Activated CD8-positive, alpha-beta T cell treated with anti-CD3 and anti-CD28 coated beads, Interleukin-2, amount 10 ng/mL, durations not matched to agents 7 days and 5 days (primary cell): Measurements from ENCODE around the gene ZSWIM6. TPM values are rescaled to one million over a fixed set of nuclear protein-coding genes. Genes with fewer than 3 reads are reported as not detected.

ENCODE experiments used
- ATAC-seq: fragments of 150-1000 bp; cut with Tn5 transposase; one replicate; pipeline ENCODE4 v1.10.0; 2021; ENCODE audit warnings: moderate library complexity
- CTCF ChIA-PET: fragments of 350-600 bp; sonication (Branson Sonifier 250); formaldehyde crosslinking; loops from one replicate; lab custom pipeline; 2021; ENCODE audit warnings: antibody characterized with exemption; lab: Charles Lee
- POLR2A ChIA-PET: fragments of 350-600 bp; sonication (Branson Sonifier 250); formaldehyde crosslinking; loops from one replicate; lab custom pipeline; 2021; ENCODE audit warnings: antibody characterized with exemption; lab: Charles Lee
- DNase-seq: peaks from one replicate; pipeline ENCODE4 v3.0.0-alpha.2; 2020
- H3K27ac Mint-ChIP-seq: one replicate; pipeline ENCODE4 v1.8.0; 2021; ENCODE audit warnings: mild to moderate bottlenecking, mixed read lengths
- H3K27me3 Mint-ChIP-seq: one replicate; pipeline ENCODE4 v1.8.0; 2021; ENCODE audit warnings: low read depth, mixed read lengths
- H3K36me3 Mint-ChIP-seq: one replicate; pipeline ENCODE4 v1.8.0; 2021; ENCODE audit warnings: low read depth, mixed read lengths
- H3K4me1 Mint-ChIP-seq: one replicate; pipeline ENCODE4 v1.8.0; 2021; ENCODE audit warnings: low read depth, mixed read lengths
- H3K4me3 Mint-ChIP-seq: one replicate; pipeline ENCODE4 v1.8.0; 2021; ENCODE audit warnings: mild to moderate bottlenecking, mixed read lengths
- H3K9me3 Mint-ChIP-seq: one replicate; pipeline ENCODE4 v1.8.0; 2022; ENCODE audit warnings: mixed read lengths; ENCODE audit not compliant: insufficient read depth
- total RNA-seq, 2 experiments: library from RNA; stranded (reverse); gene quantifications; one replicate each; pipeline ENCODE4 v1.2.3, GENCODE V29; 2021

Gene ZSWIM6
- total RNA-seq, 2 experiments from 2014 or later = 2.5 to 2.6 TPM

DNA sequence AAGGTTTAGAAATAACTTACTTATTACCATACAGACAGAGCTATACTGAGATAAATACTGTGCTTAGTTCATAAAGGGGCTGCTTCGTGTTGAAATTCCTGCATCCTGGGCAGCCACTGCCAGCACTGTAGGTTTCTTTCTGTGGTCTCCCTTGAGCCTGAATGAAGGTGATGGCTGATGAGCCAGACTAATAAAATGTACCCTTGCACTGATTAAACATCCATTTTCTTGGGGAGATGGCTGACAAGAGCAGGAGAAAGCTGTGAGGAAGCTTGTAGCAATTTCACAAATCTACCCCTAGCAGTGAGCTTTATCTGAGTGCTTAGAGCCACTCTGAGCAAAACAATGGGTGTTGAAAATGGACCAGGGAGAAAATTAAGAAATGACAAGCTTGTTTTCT, 23.3 kb upstream of the ZSWIM6 start:
- Mint-ChIP-seq H3K4me3 (no peak overlapping the region), H3K36me3 (no peaks in the 10 kb centered on the region), H3K27ac (no peak overlapping the region), H3K4me1 (peaks cover 13% of the 10 kb centered on the region), H3K27me3 (peaks cover 8% of the 10 kb centered on the region), H3K9me3 (no peaks in the 10 kb centered on the region)
- POLR2A ChIA-PET = interaction anchor here (0.5 kb wide), 1 partner anchor 19 kb away, joined by 3 read pairs; no protein-coding TSS in a partner anchor
- ATAC-seq (no peak), DNase-seq (no peak)
- CTCF ChIA-PET = interaction anchor here (1.0 kb wide), 1 partner anchor 18 kb away, joined by 3 read pairs; no protein-coding TSS in a partner anchor

DNA sequence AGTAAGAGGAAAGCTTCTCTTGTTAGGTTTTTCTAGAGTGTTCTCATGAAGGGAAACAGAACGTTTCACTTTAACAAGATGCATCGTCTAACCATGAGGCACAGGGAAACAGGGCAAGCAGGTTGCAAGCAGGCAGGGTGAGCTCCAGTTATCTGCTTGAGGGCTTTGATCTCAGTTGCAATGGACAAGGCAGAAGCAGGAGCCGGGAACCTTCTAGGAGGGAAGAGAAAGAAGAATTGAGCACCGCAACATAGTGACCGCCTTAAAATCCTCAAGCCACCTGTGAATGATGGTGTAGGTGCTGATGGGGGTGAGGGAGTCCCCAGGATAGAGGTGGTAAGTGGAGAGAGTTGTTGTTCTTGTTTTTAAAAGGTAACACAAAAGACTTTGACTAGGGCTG, 22.9 kb upstream of the ZSWIM6 start:
- H3K27ac Mint-ChIP-seq = no peak overlapping the region
- ATAC-seq = no peak
- CTCF ChIA-PET = interaction anchor here (1.0 kb wide), 1 partner anchor 18 kb away, joined by 3 read pairs; no protein-coding TSS in a partner anchor
- DNase-seq = no peak
- no peaks in the 10 kb centered on the region for H3K36me3 Mint-ChIP-seq
- POLR2A ChIA-PET = interaction anchor here (0.5 kb wide), 1 partner anchor 19 kb away, joined by 3 read pairs; no protein-coding TSS in a partner anchor
- H3K27me3 Mint-ChIP-seq = peaks cover 10% of the 10 kb centered on the region
- H3K4me3 Mint-ChIP-seq = no peak overlapping the region
- H3K4me1 Mint-ChIP-seq = peaks cover 14% of the 10 kb centered on the region
- H3K9me3 Mint-ChIP-seq = no peaks in the 10 kb centered on the region

DNA sequence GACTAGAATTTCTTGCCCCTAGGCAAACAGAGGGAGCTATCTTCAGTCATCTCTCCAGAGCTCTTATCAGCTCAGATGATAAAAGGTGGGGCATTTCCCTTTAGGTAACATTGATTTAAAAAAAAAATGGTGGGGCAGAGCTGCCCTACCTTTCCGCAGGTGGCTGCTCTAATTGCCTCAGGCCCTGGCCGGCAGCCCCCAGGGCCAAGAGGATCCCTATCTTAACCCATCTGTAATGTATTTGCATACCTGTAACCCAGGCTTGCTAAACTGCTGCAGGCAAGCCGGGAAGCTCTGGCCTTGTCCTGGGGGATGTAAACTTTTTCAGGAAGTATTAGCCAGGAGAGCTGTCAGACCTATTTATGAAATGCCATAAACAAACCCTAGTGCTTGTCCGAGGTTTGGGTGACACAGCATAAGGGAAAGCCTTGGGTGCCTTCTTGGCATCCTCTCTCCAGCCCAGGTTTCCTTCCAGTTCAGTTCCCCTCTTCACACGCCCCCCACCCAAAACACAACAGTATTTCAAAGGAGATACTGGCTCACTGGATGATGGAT, 20.9 kb upstream of the ZSWIM6 start:
- ATAC-seq (no peak), DNase-seq (no peak)
- no peaks in the 10 kb centered on the region for H3K9me3 Mint-ChIP-seq
- ChIA-PET POLR2A (no interaction called here), CTCF (no interaction called here)
- no peaks in the 10 kb centered on the region for H3K36me3 Mint-ChIP-seq
- H3K27me3 Mint-ChIP-seq = peaks cover 18% of the 10 kb centered on the region
- peaks cover 15% of the 10 kb centered on the region for H3K4me1 Mint-ChIP-seq
- no peak overlapping the region for H3K27ac Mint-ChIP-seq
- H3K4me3 Mint-ChIP-seq = no peak overlapping the region

DNA sequence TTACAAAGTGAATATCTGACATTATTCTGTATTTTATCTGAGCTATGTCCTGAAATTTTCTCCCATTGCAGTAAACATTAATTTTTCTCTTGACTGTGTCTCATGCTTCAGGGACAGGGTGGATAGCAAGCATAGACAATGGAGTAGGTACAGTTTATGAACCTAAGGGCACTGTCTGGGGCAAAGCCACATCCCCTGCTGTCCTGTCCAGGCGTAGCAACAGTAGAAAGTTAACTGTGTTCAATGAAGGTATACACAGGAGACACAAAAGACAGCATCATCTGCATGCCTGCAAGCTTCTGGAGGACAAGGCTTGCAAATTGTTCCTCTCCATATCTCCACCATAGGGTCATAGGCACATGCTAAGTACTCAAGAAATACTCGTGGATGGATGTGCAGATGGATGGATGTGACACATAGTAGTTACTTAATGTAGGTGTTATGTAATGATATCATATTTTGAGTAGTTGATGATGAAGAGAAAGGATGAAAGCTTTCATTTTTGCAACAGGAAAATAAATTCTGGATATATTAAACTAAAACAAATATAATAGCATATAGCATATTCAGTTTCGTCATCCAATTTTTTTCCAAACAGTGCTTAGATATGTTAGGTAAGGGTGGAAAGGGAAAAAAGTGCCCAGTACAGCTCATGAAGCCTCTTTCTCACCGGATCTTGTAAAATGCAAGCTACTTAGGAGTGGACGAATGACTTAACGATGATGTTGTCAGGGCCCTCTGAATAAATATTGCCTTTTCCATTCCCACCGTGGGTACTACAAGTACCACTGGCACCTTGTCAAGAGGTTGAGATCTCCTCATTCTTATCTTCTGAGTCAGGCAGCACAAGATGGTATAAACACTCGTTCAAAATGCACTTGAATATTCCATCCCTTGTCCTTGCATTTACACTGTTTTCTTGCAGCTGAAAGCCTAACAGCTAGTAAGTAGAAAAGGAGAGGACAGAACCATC, 19.9 kb upstream of the ZSWIM6 start:
- CTCF ChIA-PET = no interaction called here
- DNase-seq = no peak
- peaks cover 18% of the 10 kb centered on the region for H3K27me3 Mint-ChIP-seq
- POLR2A ChIA-PET = no interaction called here
- no peaks in the 10 kb centered on the region for H3K9me3 Mint-ChIP-seq
- no peak for ATAC-seq
- peaks cover 8% of the 10 kb centered on the region for H3K4me1 Mint-ChIP-seq
- H3K36me3 Mint-ChIP-seq = no peaks in the 10 kb centered on the region
- no peak overlapping the region for H3K4me3 Mint-ChIP-seq
- no peak overlapping the region for H3K27ac Mint-ChIP-seq

DNA sequence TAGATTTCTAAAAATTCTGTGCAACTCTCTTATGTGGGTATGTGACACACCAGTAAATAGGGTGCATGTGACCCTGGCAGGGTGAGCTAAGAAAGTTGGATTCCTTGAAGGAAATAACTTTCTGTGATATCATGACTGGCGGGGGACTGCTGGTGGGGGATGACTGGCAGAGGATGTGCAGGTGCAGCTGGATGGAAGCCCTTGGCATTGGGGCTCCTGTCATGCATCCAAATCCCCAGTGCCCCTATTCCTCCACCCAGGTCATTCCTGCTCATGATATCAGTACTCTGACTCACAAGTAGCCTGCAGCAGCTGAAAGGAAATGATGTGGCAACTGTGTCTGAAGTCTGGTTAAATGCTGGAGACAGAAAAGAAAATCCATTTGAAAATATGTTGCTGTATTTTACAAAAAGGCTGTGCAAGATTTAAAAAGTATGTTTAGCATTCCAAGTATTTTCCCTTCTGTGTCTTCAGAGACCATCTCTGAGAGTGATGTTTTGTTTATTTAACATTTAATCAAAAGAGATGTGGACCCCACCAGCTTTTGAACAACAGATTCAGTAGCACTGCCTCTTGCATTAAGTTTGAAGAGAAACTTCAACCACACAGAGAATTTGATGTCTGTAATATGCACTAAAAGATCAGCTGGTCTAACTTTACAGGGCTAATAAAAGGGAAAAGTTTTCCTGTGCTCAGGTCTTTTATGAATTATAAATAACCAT, 17.9 kb upstream of the ZSWIM6 start:
- Mint-ChIP-seq H3K36me3 (no peaks in the 10 kb centered on the region), H3K27me3 (peaks cover 28% of the 10 kb centered on the region), H3K27ac (no peak overlapping the region), H3K4me1 (peaks cover 4% of the 10 kb centered on the region), H3K9me3 (no peaks in the 10 kb centered on the region), H3K4me3 (no peak overlapping the region)
- ChIA-PET POLR2A (no interaction called here), CTCF (interaction anchor here (0.8 to 1.0 kb wide), 2 partner anchors 10 to 346 kb away, joined by 3 read pairs; no protein-coding TSS in a partner anchor)
- no peak for ATAC-seq
- no peak for DNase-seq

DNA sequence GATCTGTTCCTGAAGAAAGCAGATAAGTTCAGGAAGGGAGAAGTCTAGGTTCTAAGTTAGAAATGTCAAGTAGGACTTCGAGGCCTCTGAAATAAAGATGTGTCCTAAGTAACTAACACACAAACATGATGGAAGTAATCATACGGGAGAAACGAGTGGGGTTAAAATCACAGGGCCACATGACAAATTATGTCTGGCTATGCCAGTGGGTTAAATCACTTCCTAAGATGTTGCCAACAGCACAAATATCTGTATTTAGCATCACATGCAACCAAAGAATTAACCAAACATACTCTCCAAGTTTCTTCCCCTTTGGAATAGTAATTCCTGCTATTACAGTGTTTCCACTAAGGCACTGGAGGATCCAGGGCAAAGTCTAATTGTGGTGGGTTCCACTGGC, 13.7 kb upstream of the ZSWIM6 start:
- Mint-ChIP-seq H3K27ac (no peak overlapping the region), H3K4me1 (peaks cover 10% of the 10 kb centered on the region), H3K27me3 (peaks cover 28% of the 10 kb centered on the region), H3K36me3 (no peaks in the 10 kb centered on the region), H3K4me3 (no peak overlapping the region), H3K9me3 (no peaks in the 10 kb centered on the region)
- POLR2A ChIA-PET = no interaction called here
- CTCF ChIA-PET = interaction anchor here (1.4 kb wide), 1 partner anchor 13 kb away, joined by 3 read pairs; no protein-coding TSS in a partner anchor
- DNase-seq (no peak), ATAC-seq (no peak)

DNA sequence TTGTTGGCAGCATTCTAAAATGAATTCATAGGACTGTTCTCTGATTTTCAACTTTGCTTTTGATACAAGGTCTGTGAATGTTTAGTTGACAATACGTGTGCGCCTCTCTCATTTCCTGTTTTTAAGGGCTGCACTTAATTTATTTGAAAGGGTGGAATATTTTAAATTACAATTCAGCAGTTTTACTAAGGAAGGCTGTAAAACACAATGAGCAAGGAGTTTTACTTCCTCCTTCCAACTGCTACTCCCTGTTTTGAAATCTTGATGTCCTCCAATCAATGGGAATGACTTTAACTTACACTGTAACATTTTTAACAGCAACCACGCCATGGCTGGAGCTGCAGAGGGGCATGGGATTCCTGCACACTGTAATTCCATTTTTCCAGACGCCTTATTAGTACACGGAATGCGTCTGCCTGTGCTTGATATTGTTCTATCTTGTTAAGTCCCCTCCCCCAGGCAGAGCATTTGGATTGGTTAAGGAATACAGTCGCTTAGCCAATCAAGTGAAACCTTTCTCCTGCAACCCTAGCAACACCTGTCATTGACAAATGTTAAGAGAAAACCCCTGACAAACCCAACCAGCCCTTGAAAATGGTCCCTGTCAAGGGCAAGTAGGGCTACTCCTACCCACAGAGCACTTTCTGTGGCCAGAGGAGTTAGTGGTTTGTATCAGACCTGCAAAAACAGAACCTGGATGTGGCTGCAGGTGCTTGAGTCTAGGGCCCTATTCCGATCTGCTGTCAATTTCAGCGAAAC, 12.5 kb upstream of the ZSWIM6 start:
- POLR2A ChIA-PET = no interaction called here
- H3K27ac Mint-ChIP-seq = no peak overlapping the region
- DNase-seq = no peak
- no peaks in the 10 kb centered on the region for H3K36me3 Mint-ChIP-seq
- H3K9me3 Mint-ChIP-seq = no peaks in the 10 kb centered on the region
- H3K4me3 Mint-ChIP-seq = no peak overlapping the region
- CTCF ChIA-PET = interaction anchor here (1.4 kb wide), 1 partner anchor 12 kb away, joined by 3 read pairs; no protein-coding TSS in a partner anchor
- H3K27me3 Mint-ChIP-seq = peaks cover 29% of the 10 kb centered on the region
- ATAC-seq = no peak
- H3K4me1 Mint-ChIP-seq = peaks cover 10% of the 10 kb centered on the region

DNA sequence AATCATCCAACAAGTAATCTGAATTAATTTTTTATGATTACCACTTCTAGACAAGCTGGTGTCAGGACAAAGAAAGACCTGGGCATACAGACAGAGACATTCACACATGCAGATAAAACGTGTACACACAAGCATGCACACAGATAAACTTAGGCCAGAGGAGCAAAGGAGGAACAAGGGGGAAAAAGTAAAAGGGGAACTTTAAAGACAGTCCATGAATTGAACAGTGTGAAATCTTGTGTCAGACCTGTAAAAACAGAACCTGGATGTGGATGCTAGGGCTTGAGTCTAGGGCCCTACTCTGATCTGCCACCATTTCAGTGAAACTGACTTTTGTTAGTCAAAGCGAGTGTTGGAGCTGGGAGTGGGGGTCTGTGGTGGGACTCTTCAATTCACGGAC, 11.2 kb upstream of the ZSWIM6 start:
- ATAC-seq (no peak), DNase-seq (no peak)
- Mint-ChIP-seq H3K9me3 (no peaks in the 10 kb centered on the region), H3K27me3 (peaks cover 24% of the 10 kb centered on the region), H3K4me3 (no peak overlapping the region), H3K36me3 (no peaks in the 10 kb centered on the region), H3K4me1 (peaks cover 10% of the 10 kb centered on the region), H3K27ac (no peak overlapping the region)
- ChIA-PET POLR2A (interaction anchor here (1.7 to 2.0 kb wide), 2 partner anchors 10 to 11 kb away, joined by 4 read pairs; partner anchors contain the start of gene ZSWIM6), CTCF (no interaction called here)

DNA sequence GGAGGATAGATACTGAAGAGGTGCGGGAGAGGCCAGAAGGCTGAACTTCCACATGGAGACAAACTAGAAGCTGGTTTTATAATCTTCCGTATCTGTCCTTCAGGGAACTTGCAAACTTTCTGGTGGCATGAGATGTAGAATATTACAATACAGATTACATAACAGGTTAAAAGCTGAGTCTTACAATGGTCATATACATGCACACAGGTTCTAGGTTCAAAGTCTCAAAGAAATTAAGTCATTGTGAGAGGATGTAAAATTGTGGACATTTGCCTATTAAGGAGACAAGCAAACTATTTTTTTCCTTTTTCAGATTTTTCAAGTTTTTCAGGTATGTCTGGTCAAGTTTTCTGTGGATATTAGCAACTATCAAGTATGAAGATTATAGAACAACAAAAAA, 10.4 kb upstream of the ZSWIM6 start:
- Mint-ChIP-seq H3K9me3 (no peaks in the 10 kb centered on the region), H3K27me3 (peaks cover 29% of the 10 kb centered on the region), H3K36me3 (no peaks in the 10 kb centered on the region), H3K4me3 (no peak overlapping the region), H3K4me1 (peaks cover 10% of the 10 kb centered on the region), H3K27ac (no peak overlapping the region)
- CTCF ChIA-PET = no interaction called here
- DNase-seq (no peak), ATAC-seq (no peak)
- POLR2A ChIA-PET = interaction anchor here (1.7 to 2.0 kb wide), 2 partner anchors 9 to 10 kb away, joined by 4 read pairs; partner anchors contain the start of gene ZSWIM6

DNA sequence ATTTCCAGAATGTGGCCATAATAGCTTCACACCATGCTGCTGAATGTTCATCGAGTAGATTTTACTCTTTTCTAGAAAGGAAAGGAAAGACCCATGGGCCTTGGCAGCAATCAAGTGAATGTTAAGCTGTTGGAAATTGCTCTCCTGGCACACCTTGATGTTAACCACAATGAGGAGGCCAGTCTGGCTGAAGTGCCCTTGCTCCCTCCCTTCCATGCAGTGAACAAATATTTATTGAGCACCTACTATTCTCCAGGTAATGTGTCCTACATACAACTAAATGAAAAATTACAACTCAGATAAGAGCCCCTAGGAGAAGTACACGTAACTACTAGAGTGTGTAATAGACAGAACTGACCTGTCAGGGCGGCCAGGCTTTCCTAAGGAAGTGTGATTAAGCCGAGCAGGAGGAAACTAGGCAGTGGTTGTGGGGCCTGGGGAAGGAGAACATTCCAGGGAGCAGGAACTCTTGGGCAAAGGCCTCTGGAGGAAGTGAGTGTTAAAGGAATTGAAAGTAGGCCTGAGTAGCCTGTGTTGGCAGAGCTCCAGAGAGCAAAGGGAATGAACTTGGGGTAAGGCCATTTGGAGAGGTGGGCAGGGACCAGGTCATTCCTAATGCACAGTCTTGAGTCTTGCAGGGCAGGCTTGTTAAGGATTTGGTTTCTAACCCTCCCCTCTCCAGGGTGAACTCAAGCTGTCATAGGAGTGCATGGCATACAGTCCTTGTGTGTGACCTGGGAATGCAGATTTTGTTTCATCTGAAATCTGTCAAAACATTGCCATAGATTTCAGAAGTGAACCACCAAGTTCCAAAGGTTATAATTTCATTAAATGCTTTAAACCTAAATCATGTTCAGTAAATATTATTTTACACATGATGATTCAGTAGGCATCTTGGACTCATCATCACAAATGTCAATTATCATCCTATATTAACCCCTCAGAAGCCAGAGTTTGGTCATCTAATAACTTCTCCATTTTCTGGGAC, 9.0 kb upstream of the ZSWIM6 start:
- H3K27ac Mint-ChIP-seq = no peak overlapping the region
- peaks cover 29% of the 10 kb centered on the region for H3K27me3 Mint-ChIP-seq
- H3K36me3 Mint-ChIP-seq = no peaks in the 10 kb centered on the region

More for the DNA sequence above, 9.0 kb upstream of the ZSWIM6 start:
- DNase-seq = no peak
- CTCF ChIA-PET = no interaction called here
- ATAC-seq = no peak
- H3K9me3 Mint-ChIP-seq = no peaks in the 10 kb centered on the region
- H3K4me1 Mint-ChIP-seq = peaks cover 19% of the 10 kb centered on the region
- no peak overlapping the region for H3K4me3 Mint-ChIP-seq
- POLR2A ChIA-PET = no interaction called here
